ENCODE results near the gene SMURF2.
"Not testable (repeated sequence)": the region's sequence is repeated elsewhere in the genome, so short reads cannot be mapped to it uniquely, and the experiment has no call there.

SMURF2 gene

DNA sequence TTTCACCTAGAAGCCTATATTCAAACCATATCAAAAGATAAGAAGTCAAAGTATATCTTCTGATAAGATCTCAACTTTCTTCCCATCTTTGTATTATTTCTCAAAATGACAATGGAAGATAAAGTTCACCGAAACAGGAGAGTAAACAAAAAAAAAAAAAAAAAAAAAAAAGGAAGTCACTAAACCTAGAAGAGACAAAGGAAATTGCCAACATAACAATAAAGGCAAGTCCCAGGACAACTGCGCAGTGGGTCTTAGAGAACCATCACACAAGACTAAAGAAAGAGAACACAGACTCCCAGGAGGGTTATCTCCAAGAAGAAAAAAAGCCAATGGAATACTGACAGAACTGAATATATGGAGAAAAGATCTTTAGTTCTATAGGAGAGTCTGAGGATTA is 65.7 kb downstream of the SMURF2 start:
- no peak for DNase-seq (ENCODE audit: low spot score)

GRCh38 chr17:64591944-64592343 is 70.2 kb downstream of the SMURF2 start:
- DNase-seq (ENCODE audit: low spot score) = no peak

GRCh38 chr17:64585146-64585545 is 77.0 kb downstream of the SMURF2 start:
- DNase-seq (ENCODE audit: low spot score) = no peak

DNA sequence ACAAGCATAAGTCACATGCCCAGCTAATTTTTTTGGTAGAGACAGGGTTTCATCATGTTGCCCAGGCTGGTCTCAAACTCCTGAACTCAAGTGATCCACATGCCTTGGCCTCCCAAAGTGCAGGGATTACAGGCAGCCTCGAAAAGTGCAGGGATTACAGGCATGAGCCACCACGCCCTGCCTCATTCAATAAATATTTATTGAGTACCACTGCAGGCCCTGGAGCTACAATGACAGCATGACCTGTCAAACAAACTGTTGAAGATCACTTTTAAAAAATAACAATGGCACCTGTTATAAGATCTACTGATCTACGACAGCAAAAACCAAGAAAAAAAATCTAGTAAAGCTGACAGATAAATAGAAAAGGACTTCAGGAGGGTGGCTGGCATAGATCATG is 79.1 kb downstream of the SMURF2 start:
- no peak for DNase-seq (ENCODE audit: low spot score)

DNA sequence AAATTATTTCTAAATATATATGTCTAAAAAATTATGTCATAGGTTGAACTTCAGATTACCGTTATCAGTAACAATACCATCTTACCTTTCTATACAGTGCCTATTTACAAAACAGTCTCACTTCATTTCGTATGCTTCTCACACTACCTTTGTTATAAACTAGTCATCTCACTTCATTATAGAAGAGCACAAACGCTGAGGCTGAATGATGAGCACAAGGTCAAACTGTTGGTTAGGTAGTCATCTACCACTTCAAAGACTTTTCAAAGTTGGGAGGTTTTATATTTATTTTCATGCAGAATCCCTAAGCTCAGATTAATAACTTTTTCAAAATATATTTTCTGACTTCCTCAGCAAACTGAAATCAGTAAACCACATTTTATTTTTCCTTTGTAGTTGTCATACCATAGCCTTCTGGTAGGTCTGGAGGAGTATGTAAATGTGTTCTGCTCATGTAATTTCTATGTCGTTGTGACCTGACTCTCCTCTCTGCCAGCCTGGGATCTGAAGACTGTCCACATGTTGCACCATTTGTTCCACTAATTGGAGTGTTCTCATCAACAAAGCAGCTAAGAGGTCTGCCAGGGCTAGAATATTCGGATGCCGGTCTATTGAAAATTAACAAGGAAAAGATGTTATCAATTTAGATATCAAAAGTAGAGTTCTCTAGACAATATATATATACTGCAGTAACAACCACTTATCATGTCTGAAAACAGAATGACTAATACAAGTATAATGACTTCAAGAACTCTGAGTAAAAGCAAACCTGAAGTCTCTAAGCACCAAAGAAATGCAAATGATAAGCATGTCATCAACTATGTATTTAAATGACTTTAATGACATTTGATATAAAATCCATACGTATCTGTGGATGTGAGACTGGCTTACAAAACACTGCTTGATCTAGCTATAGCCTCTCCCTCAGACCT is 81.5 kb downstream of the SMURF2 start:
- DNase-seq (ENCODE audit: low spot score) = no peak

DNA sequence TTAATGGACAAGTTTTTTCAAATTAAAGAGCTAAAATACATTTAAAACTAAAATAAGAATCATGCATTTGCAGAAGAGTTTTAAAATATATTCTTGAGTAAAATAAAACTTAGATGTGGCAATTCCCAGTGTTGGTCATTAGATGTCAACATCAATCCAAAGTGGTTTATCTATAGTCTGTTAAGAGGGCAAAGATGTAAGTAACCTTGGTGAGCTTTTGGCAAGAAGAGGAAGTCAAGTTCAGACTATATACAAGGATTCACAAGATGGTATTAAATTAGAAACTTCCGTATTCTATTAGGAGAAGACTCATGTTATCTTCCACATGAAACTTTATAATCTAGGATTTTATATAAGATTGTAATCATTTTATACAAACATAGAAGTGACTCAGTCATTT is 82.2 kb downstream of the SMURF2 start:
- no peak for DNase-seq (ENCODE audit: low spot score)

DNA sequence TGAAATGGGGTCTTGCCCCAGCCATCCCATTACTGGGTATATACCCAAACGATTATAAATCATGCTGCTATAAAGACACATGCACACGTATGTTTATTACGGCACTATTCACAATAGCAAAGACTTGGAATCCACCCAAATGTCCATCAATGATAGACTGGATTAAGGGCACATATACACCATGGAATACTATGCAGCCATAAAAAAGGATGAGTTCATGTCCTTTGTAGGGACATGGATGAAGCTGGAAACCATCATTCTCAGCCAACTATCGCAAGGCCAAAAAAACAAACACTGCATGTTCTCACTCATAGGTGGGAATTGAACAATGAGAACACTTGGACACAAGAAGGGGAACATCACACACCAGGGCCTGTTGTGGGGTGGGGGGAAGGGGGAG is 85.1 kb downstream of the SMURF2 start:
- DNase-seq (ENCODE audit: low spot score) = not testable (repeated sequence)

- no peak for DNase-seq (ENCODE audit: low spot score)
Measured at GRCh38 chr17:64575431-64575830, 86.7 kb downstream of the SMURF2 start.

GRCh38 chr17:64574646-64575045 is 87.5 kb downstream of the SMURF2 start:
- DNase-seq (ENCODE audit: low spot score) = no peak

DNA sequence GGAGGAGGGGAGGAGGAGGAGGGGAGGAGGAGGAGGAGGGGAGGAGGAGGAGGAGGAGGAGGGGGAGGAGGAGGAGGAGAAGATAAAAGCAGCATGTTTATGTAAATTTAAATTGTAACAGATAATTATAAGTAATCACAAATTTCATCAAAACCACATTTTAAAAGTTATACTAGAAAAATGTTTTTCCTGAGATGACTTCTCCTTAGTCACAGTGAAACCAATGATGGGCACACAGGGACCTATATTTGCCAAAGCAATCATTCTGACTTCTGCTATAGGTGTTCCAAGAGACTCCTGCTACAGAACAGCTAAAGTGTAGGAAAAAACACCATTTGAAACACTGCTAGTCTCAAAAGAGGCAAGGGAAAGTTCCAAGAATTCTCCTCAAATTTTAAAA is 88.9 kb downstream of the SMURF2 start:
- no peak for DNase-seq (ENCODE audit: low spot score)

- DNase-seq (ENCODE audit: low spot score) = no peak
Measured at GRCh38 chr17:64572682-64573154, 89.4 kb downstream of the SMURF2 start.

- DNase-seq (ENCODE audit: low spot score) = no peak
Measured at GRCh38 chr17:64571746-64572145, 90.4 kb downstream of the SMURF2 start.

DNA sequence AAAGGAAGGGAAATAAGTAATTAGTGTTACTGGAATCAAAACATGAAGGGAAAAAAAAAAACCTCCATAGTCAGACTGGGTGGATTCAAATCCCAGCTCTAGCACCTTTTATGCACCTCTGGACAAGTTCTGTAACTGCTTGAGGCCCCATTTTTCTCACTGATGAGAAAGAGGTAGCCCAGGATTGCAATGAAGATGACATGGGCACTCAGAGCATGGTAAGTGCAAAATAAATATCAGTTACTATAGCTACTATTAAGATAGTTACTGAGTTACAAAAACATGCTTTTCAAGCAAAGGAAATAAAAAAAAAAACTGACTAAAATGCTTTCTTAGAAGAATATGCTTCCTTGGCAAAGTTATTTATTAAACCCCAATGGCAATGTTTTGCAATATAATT is 96.5 kb downstream of the SMURF2 start:
- no peak for DNase-seq (ENCODE audit: low spot score)

- no peak for DNase-seq (ENCODE audit: low spot score)
Measured at GRCh38 chr17:64564098-64564497, 98.0 kb downstream of the SMURF2 start.

- no peak for DNase-seq (ENCODE audit: low spot score)
Measured at GRCh38 chr17:64555281-64555680, 106.8 kb downstream of the SMURF2 start.

GRCh38 chr17:64554028-64554637 is 108.0 kb downstream of the SMURF2 start:
- DNase-seq (ENCODE audit: low spot score) = no peak

- DNase-seq (ENCODE audit: low spot score) = no peak
Measured at GRCh38 chr17:64551461-64551860, 110.6 kb downstream of the SMURF2 start.

GRCh38 chr17:64547319-64547718 is 114.8 kb downstream of the SMURF2 start:
- no peak for DNase-seq (ENCODE audit: low spot score)

GRCh38 chr17:64546716-64547115 is 115.4 kb downstream of the SMURF2 start:
- DNase-seq (ENCODE audit: low spot score) = no peak

DNA sequence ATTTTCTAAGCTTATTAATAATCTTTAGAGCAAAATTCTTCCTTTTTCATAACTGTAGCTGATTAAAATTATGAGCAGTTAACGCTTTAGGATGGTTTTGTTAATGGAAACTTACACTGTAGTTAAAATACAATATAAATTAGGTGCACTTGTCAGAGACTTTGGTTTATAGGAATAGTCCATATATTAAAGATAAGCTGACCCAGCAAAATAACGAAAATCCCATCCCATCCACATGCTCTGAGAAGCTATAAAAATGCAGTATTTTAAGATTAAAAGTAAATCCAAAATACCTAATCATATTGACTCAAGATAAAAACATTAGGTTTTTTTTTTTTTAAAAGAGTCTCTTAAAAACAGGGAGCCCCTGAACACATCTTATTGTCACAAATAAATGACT is 117.4 kb downstream of the SMURF2 start:
- DNase-seq (ENCODE audit: low spot score) = no peak

DNA sequence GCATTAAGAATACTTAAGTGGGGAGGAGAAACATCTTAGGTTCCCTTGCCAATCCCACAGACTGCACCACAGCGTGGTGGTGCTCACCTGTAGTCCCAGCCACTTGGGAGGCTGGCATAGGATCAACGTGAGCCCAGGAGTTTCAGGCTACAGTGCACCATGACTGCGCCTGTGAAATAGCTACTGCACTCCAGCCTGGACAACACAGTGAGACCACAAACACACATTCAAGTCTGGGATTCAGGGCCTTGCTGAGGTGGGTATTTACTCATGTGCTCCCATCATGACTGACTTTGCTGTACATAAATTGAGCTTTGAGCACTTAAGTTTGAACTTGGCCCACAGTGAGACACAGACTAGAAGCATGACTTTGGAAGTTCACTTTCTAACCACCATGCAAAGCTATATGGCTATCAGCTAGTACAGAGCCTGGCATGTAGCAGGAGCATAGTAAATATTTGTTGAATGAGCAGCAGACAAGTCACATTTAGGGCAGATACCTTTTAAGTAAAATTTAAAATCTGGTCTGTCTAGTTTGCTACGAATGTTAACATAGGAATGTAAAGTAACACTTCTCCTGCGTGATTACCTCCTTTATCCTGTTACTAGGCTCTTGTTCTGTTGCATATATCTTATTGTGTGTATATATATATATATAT is 121.9 kb downstream of the SMURF2 start:
- DNase-seq (ENCODE audit: low spot score) = no peak

- no peak for DNase-seq (ENCODE audit: low spot score)
Measured at GRCh38 chr17:64538508-64539130, 123.5 kb downstream of the SMURF2 start.

Data from COLO829 (cell line).